ENCODE data around the gene FRMD5. TPM values are rescaled to one million over a fixed set of nuclear protein-coding genes. Genes with fewer than 3 reads are reported as not detected.

FRMD5 gene
- total RNA-seq, 3 donors from 2014 or later (not counting 1 experiment from before 2014, with no cell fraction given): not detected

GRCh38 chr15:44132057-44132456 lies 63.0 kb downstream of the FRMD5 start:
- 93% methylated on average over 10 of the region's 10 CpGs for WGBS (ENCODE audit: insufficient coverage)
- Histone ChIP-seq H3K4me1 (ENCODE audit: control insufficient read depth, insufficient read depth, low read length) (no peaks in the 10 kb centered on the region), H3K36me3 (ENCODE audit: control insufficient read depth, insufficient read depth, low read length) (no peaks in the 10 kb centered on the region), H3K27ac (ENCODE audit: low read length) (no peak overlapping the region), H3K27me3 (ENCODE audit: control insufficient read depth, insufficient read depth, low read length) (peaks cover 4% of the 10 kb centered on the region), H3K9me3 (ENCODE audit: control insufficient read depth, insufficient read depth, low read length) (no peaks in the 10 kb centered on the region), H3K4me3 (ENCODE audit: low read length) (no peak overlapping the region)
- H3K4me1 Mint-ChIP-seq: no peaks in the 10 kb centered on the region
- no peak overlapping the region for H3K27ac Mint-ChIP-seq
- H3K9me3 Mint-ChIP-seq: no peaks in the 10 kb centered on the region
- peaks cover 14 to 29% of the 10 kb centered on the region in 2 donors for H3K27me3 Mint-ChIP-seq (ENCODE audit: low read depth in 2 of 2)
- TF ChIP-seq CTCF (IDR thresholded peaks at IDR 0.05): no peak
- no peak overlapping the region for H3K4me3 Mint-ChIP-seq
- intact Hi-C loops (cut with micrococcal nuclease): no loop called here
- DNase-seq (no peak), ATAC-seq (no peak)
- H3K36me3 Mint-ChIP-seq: no peaks in the 10 kb centered on the region

GRCh38 chr15:44130778-44131177 lies 64.3 kb downstream of the FRMD5 start:
- no peaks in the 10 kb centered on the region for H3K9me3 Mint-ChIP-seq
- H3K27ac Mint-ChIP-seq: no peak overlapping the region
- H3K27me3 Mint-ChIP-seq (ENCODE audit: low read depth in 2 of 2): peaks cover 14 to 29% of the 10 kb centered on the region in 2 donors
- H3K36me3 ChIP-seq (ENCODE audit: control insufficient read depth, insufficient read depth, low read length): no peaks in the 10 kb centered on the region
- no peaks in the 10 kb centered on the region for H3K36me3 Mint-ChIP-seq
- intact Hi-C loops (cut with micrococcal nuclease): no loop called here
- no peak overlapping the region for H3K4me3 Mint-ChIP-seq
- H3K27me3 ChIP-seq (ENCODE audit: control insufficient read depth, insufficient read depth, low read length): peaks cover 4% of the 10 kb centered on the region
- ATAC-seq (no peak), DNase-seq (no peak)
- H3K4me1 ChIP-seq (ENCODE audit: control insufficient read depth, insufficient read depth, low read length): no peaks in the 10 kb centered on the region
- TF ChIP-seq CTCF (IDR thresholded peaks at IDR 0.05): no peak
- H3K9me3 ChIP-seq (ENCODE audit: control insufficient read depth, insufficient read depth, low read length): no peaks in the 10 kb centered on the region
- no peaks in the 10 kb centered on the region for H3K4me1 Mint-ChIP-seq
- H3K27ac ChIP-seq (ENCODE audit: low read length): no peak overlapping the region
- no peak overlapping the region for H3K4me3 ChIP-seq (ENCODE audit: low read length)

- intact Hi-C loops (cut with micrococcal nuclease): no loop called here
- Mint-ChIP-seq H3K9me3 (no peaks in the 10 kb centered on the region), H3K27me3 (ENCODE audit: low read depth in 2 of 2) (peaks cover 14 to 29% of the 10 kb centered on the region in 2 donors), H3K4me3 (no peak overlapping the region), H3K36me3 (no peaks in the 10 kb centered on the region), H3K27ac (no peak overlapping the region), H3K4me1 (no peaks in the 10 kb centered on the region)
- DNase-seq: no peak
- no peak for TF ChIP-seq CTCF (IDR thresholded peaks at IDR 0.05)
- H3K9me3 ChIP-seq (ENCODE audit: control insufficient read depth, insufficient read depth, low read length): no peaks in the 10 kb centered on the region
- no peak overlapping the region for H3K4me3 ChIP-seq (ENCODE audit: low read length)
- no peak for ATAC-seq
- H3K4me1 ChIP-seq (ENCODE audit: control insufficient read depth, insufficient read depth, low read length): no peaks in the 10 kb centered on the region
- no peaks in the 10 kb centered on the region for H3K36me3 ChIP-seq (ENCODE audit: control insufficient read depth, insufficient read depth, low read length)
- WGBS (ENCODE audit: insufficient coverage): 91% methylated on average over 5 of the region's 5 CpGs
- no peak overlapping the region for H3K27ac ChIP-seq (ENCODE audit: low read length)
- peaks cover 4% of the 10 kb centered on the region for H3K27me3 ChIP-seq (ENCODE audit: control insufficient read depth, insufficient read depth, low read length)
Observed at GRCh38 chr15:44129911-44130310, 65.2 kb downstream of the FRMD5 start.

GRCh38 chr15:44128443-44128842 lies 66.6 kb downstream of the FRMD5 start:
- Mint-ChIP-seq H3K9me3 (no peaks in the 10 kb centered on the region), H3K27ac (no peak overlapping the region), H3K4me1 (no peaks in the 10 kb centered on the region), H3K27me3 (ENCODE audit: low read depth in 2 of 2) (peaks cover 11 to 29% of the 10 kb centered on the region in 2 donors), H3K4me3 (no peak overlapping the region), H3K36me3 (no peaks in the 10 kb centered on the region)
- H3K9me3 ChIP-seq (ENCODE audit: control insufficient read depth, insufficient read depth, low read length): no peaks in the 10 kb centered on the region
- H3K4me1 ChIP-seq (ENCODE audit: control insufficient read depth, insufficient read depth, low read length): no peaks in the 10 kb centered on the region
- no peak overlapping the region for H3K4me3 ChIP-seq (ENCODE audit: low read length)
- intact Hi-C loops (cut with micrococcal nuclease): no loop called here
- DNase-seq (no peak), ATAC-seq (no peak)
- no peak overlapping the region for H3K27ac ChIP-seq (ENCODE audit: low read length)
- TF ChIP-seq CTCF (IDR thresholded peaks at IDR 0.05): no peak
- no peaks in the 10 kb centered on the region for H3K36me3 ChIP-seq (ENCODE audit: control insufficient read depth, insufficient read depth, low read length)
- H3K27me3 ChIP-seq (ENCODE audit: control insufficient read depth, insufficient read depth, low read length): peaks cover 4% of the 10 kb centered on the region
